Adrenal gland (tissue), 12 donors: ENCODE results near the gene ZNF740. TPM values are rescaled to one million over a fixed set of nuclear protein-coding genes. Genes with fewer than 3 reads are reported as not detected.
A peak's percentile ranks its signal among the peaks of the same experiment; 100 is the strongest.

ENCODE experiments used
- DNase-seq, 7 donors: peaks; one replicate each; pipeline ENCODE4 v3.0.0-alpha.2; 2019 to 2020
- H3K27ac ChIP-seq, 5 donors: fragments of 200-600 bp; sonication (generic) in 4 of 5; 1 replicate in 3 of 5; 2 replicates in 2 of 5; pipeline versions ENCODE4 v1.5.1 to v1.8.0; 2016 to 2020; ENCODE audit warnings: mild to moderate bottlenecking in 1 of 5
- H3K27me3 ChIP-seq: fragments of 200-600 bp; 2 replicates; pipeline ENCODE4 v1.8.0; 2021
- H3K36me3 ChIP-seq, 2 donors: fragments of 200-600 bp; replicated peaks in 1 of 2; 1 replicate in 1 of 2; 2 replicates in 1 of 2; pipeline versions ENCODE4 v1.5.1 to v1.8.0; 2018 to 2022
- H3K4me1 ChIP-seq, 2 donors: fragments of 200-600 bp; replicated peaks in 1 of 2; 1 replicate in 1 of 2; 2 replicates in 1 of 2; pipeline versions ENCODE4 v1.5.1 to v1.8.0; 2018 to 2021
- H3K4me3 ChIP-seq, 4 donors: fragments of 200-600 bp; sonication (generic) in 3 of 4; one replicate each; pipeline ENCODE4 v1.5.1; 2016 to 2018
- H3K9me3 ChIP-seq, 3 donors: fragments of 200-600 bp; sonication (generic) in 1 of 3; replicated peaks in 1 of 3; 1 replicate in 2 of 3; 2 replicates in 1 of 3; pipeline versions ENCODE4 v1.5.1 to v1.8.0; 2016 to 2021
- CTCF ChIP-seq, 6 experiments: fragments of 450-650 bp in 4 of 6; fragments of 200-600 bp in 2 of 6; sonication (generic) in 1 of 6; IDR thresholded peaks; 1 replicate in 5 of 6; 2 replicates in 1 of 6; pipeline versions ENCODE4 v1.5.1 to v1.8.0; 2016 to 2021; ENCODE audit warnings: antibody characterized with exemption in 6 of 6, mild to moderate bottlenecking in 2 of 6, moderate library complexity in 1 of 6
- POLR2A ChIP-seq, 2 donors: fragments of 450-650 bp; IDR thresholded peaks; one replicate each; pipeline ENCODE4 v1.6.1; 2017; ENCODE audit warnings: antibody characterized with exemption in 2 of 2, mild to moderate bottlenecking in 2 of 2, moderate library complexity in 1 of 2
- WGBS, 4 donors: extraction: QIAGEN DNeasy Blood & Tissue Kit in 2 of 4; methylation state at CpG; one replicate each; pipeline versions ENCODE4 v1.1.5 to v1.1.7; 2013 to 2017; 5-methylcytosine and 5-hydroxymethylcytosine counted together
- intact Hi-C, 2 donors: fragments of 100-400 bp; cut with DNase I; formaldehyde crosslinking; loops; one replicate each; pipeline versions ENCODE4 v1.14.1 to v1.15.0; 2022 to 2023
- polyA plus RNA-seq, 3 donors: library from polyadenylated mRNA; stranded (reverse); fragments of 200-250 nt in 2 of 3; fragments of 350-450 nt in 1 of 3; fragmentation: Illumina TruSeq in 1 of 3; extraction: RNeasy Lipid Tissue Mini Kit (QIAGEN cat#74804) in 1 of 3; gene quantifications; one replicate each; pipeline ENCODE4 v1.2.3, GENCODE V29; 2013 to 2014
- total RNA-seq, 9 donors: library from RNA; depleted of rRNA in 4 of 9; stranded (reverse); fragments of >200 nt in 4 of 9; fragments of 120-200 nt in 1 of 9; fragmentation: NEBNext Ultra II Directional in 1 of 9; extraction: Animal tissue kit (Norgen Biotek cat#: 25700) in 1 of 9; gene quantifications; one replicate each; pipeline versions ENCODE4 v1.1.0 to v1.2.4, GENCODE V29; 2013 to 2023
- donor health status: healthy with polysubstance abuse.
- donor health status: Bipolar disorder and iron deficiency.
- donor health status: DM: yes; HTN: yes; CAD: no.
- donor health status: DM: no; HTN: no; CAD: no.
- donor health status: DM: no; HTN: no; CAD: no.
- donor health status: DM: yes; HTN: yes; CAD: no.

ZNF740 gene
- total and polyA plus RNA-seq, 12 donors, result 6.6 to 61.0 (median 14.0) TPM

DNA sequence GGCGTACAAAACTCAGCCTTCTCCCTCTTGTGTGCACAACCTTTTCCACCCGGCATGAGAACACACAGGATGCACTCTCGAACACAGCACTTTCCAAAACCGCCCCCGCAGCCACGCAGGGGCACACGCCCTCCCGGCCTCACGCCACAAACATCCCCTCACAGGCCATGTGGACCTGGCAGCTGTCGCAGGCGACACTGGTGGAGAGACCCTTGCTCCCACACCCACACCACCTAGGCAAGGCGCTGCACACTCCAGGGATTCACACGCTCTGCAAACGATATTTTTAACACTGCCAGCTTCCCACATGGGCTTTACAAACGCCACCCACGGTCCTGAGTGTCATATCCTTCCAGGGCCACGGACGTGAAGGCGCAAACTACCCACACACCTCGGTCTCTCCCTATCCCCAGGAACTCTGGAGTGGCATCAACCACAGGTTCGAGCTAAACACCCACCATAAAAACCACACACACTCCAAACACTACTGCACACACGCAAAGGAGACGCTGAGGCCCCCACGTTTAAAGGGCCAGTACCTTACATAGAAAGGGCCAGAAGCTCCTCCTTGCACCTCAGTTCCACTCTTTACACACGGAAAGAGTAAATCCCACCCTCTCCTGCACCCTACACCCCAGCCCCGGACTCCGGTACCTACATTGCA is 38.9 kb downstream of the ZNF740 start:
- intact Hi-C loops, result loop anchor here in 1 of 2 donors (10.0 kb wide), 2 partner anchors 65 to 205 kb away; partner anchors contain the start of gene AMHR2
- H3K36me3 ChIP-seq, result peaks cover 0 to under 1% of the 10 kb centered on the region in 2 donors
- no peaks in the 10 kb centered on the region for H3K9me3 ChIP-seq
- WGBS, 4 donors, result 4 to 19% (median 11%) methylated on average over 25 to 27 of the region's 27 CpGs
- no peak for TF ChIP-seq POLR2A (IDR thresholded peaks at IDR 0.05)
- TF ChIP-seq CTCF (IDR thresholded peaks at IDR 0.05), result no peak
- no peak for DNase-seq
- peak overlapping the region in 4 of 5 donors; percentile 59 to 99 (median 82) for H3K27ac ChIP-seq
- H3K4me3 ChIP-seq, result peak overlapping the region; percentile 22 to 91 (median 69)
- H3K4me1 ChIP-seq, result peaks cover 34 to 52% of the 10 kb centered on the region in 2 donors
- no peaks in the 10 kb centered on the region for H3K27me3 ChIP-seq

DNA sequence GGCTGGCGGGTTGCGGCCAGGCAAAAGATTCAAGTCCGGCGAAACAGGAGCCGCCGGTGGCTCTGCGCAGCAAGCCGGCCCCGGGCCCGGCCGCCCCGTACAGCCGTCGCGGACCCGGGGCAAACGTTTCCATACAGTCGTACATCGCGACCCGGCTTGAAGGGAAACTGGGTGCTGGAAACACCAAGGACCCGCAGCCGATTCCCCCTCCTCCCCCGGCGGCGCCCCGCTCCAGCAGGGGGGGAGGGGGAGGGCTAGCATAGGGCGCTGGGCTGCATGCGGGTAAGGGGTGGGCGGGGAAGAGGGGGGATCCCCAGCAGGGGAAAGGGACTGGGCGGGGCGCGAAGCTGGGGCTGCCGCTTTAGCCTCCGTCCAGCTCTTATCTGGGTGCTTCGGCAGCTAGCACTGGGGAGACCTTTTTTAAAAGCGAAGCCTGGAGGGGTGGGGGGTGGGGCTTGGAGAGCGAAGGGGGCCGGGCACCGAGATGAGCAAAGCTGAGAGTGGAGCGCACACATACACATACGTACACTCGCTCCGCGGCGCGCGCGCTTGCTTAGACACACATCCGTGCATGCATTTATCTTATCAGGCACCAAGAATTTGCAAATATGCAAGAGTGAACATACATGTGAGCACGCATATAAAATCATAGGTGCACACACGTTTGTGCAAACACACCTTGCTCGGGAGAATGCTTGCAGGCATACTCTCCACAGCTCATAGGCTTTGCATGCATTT is 39.6 kb downstream of the ZNF740 start:
- peak in 6 of 7 donors; percentile 58 to 85 (median 76) for DNase-seq
- peak overlapping the region; percentile 22 to 91 (median 69) for H3K4me3 ChIP-seq
- TF ChIP-seq CTCF (IDR thresholded peaks at IDR 0.05), result no peak
- peak in 1 of 2 donors; percentile 14 for TF ChIP-seq POLR2A (IDR thresholded peaks at IDR 0.05)
- whole genome bisulfite sequencing, 4 donors, result 0 to 1% (median 1%) methylated on average over 19 to 51 of the region's 53 CpGs
- no peaks in the 10 kb centered on the region for H3K9me3 ChIP-seq
- H3K27ac ChIP-seq, result peak overlapping the region; percentile 41 to 99 (median 97)
- peaks cover 34 to 58% of the 10 kb centered on the region in 2 donors for H3K4me1 ChIP-seq
- no peaks in the 10 kb centered on the region for H3K27me3 ChIP-seq
- H3K36me3 ChIP-seq, result no peaks in the 10 kb centered on the region
- intact Hi-C loops, result loop anchor here in 1 of 2 donors (10.0 kb wide), 2 partner anchors 65 to 205 kb away; partner anchors contain the start of gene AMHR2

DNA sequence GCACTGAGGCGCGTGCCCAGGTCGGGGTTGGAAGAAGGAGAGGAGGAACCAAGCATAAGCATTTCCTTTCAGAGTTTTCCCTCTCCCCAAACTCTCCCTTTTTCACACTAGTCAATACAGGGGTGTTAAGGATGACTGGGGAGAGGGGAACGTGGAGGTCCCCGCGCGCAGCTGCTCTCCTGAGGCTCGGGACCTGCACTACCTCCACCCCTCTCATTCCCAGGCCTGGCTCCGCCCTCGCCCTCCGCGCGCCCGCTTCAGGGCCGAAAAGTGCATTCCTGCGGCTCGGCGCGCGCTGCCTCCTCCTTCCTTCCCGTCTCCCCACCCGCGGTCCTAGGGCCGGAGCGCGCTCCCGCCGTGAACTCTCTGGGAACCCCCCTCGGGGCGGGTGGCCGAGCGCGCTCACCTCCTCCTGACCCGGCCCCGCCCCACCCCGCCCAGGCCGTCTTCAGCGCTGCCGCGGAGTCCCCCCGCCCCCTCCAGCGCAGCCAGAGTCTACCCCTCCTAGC is 40.2 kb downstream of the ZNF740 start:
- no peaks in the 10 kb centered on the region for H3K9me3 ChIP-seq
- H3K27me3 ChIP-seq, result no peaks in the 10 kb centered on the region
- peaks cover 34 to 58% of the 10 kb centered on the region in 2 donors for H3K4me1 ChIP-seq
- intact Hi-C loops, result no loop called here
- TF ChIP-seq POLR2A (IDR thresholded peaks at IDR 0.05) (peak; percentile 15 to 58), CTCF (IDR thresholded peaks at IDR 0.05) (no peak)
- peak; percentile 92 to 94 (median 94) for DNase-seq
- 0 to 2% (median 0%) methylated on average over 7 to 42 of the region's 42 CpGs for WGBS, 4 donors
- H3K36me3 ChIP-seq, result no peaks in the 10 kb centered on the region
- peak overlapping the region; percentile 91 to 100 (median 97) for H3K27ac ChIP-seq
- H3K4me3 ChIP-seq, result peak overlapping the region; percentile 22 to 91 (median 69)
